Karpas-422 (cell line): ENCODE data around the gene BICRA. TPM values are rescaled to one million over a fixed set of nuclear protein-coding genes. Genes with fewer than 3 reads are reported as not detected.

Experiments used
- DNase-seq: peaks from one replicate; pipeline ENCODE4 v3.0.0-alpha.2; 2015
- H2AFZ ChIP-seq: fragments of 200-600 bp; sonication (generic); 2 replicates; pipeline ENCODE4 v1.6.1; 2014; ENCODE audit warnings: antibody characterized with exemption, low read length, mixed read lengths
- H3K27ac ChIP-seq: fragments of 200-600 bp; sonication (generic); 2 replicates; pipeline ENCODE4 v1.5.1; 2014; ENCODE audit warnings: mild to moderate bottlenecking, low read length, moderate library complexity
- H3K27me3 ChIP-seq: fragments of 200-600 bp; sonication (generic); 2 replicates; pipeline ENCODE4 v1.6.1; 2014; ENCODE audit warnings: low read length, mixed read lengths
- H3K36me3 ChIP-seq: fragments of 200-600 bp; sonication (generic); 2 replicates; pipeline ENCODE4 v1.6.1; 2014; ENCODE audit warnings: low read length, mixed read lengths; ENCODE audit not compliant: insufficient read depth
- H3K4me1 ChIP-seq: fragments of 200-600 bp; sonication (generic); 2 replicates; pipeline ENCODE4 v1.6.1; 2014; ENCODE audit warnings: mild to moderate bottlenecking, low read length, mixed read lengths
- H3K4me2 ChIP-seq: fragments of 200-600 bp; sonication (generic); 2 replicates; pipeline ENCODE4 v1.6.1; 2014; ENCODE audit warnings: low read length, low read depth, mild to moderate bottlenecking; ENCODE audit not compliant: poor library complexity, severe bottlenecking
- H3K4me3 ChIP-seq: fragments of 200-600 bp; sonication (generic); 2 replicates; pipeline ENCODE4 v1.5.1; 2014; ENCODE audit warnings: mild to moderate bottlenecking, antibody characterized with exemption, low read length, mixed read lengths
- H3K79me2 ChIP-seq: fragments of 200-600 bp; sonication (generic); 2 replicates; pipeline ENCODE4 v1.6.1; 2014; ENCODE audit warnings: mild to moderate bottlenecking, low read length, mixed read lengths
- H3K9ac ChIP-seq: fragments of 200-600 bp; sonication (generic); 2 replicates; pipeline ENCODE4 v1.6.0; 2014; ENCODE audit warnings: low read length
- H3K9me2 ChIP-seq: fragments of 200-600 bp; sonication (generic), shearing (Covaris generic); replicated peaks from 2 replicates; pipeline ENCODE4 v1.6.0; 2014; ENCODE audit warnings: mild to moderate bottlenecking, low read length, moderate library complexity; ENCODE audit not compliant: insufficient read depth
- H3K9me3 ChIP-seq: fragments of 300-700, 200-600 bp; sonication (generic); 2 replicates; pipeline ENCODE4 v1.6.1; 2014; ENCODE audit warnings: low read length, mixed read lengths
- H4K20me1 ChIP-seq: fragments of 200-600 bp; sonication (generic); 2 replicates; pipeline ENCODE4 v1.6.1; 2014; ENCODE audit warnings: mild to moderate bottlenecking, antibody characterized with exemption, low read length, low read depth; ENCODE audit not compliant: insufficient read depth
- small RNA-seq: library from RNA; depleted of rRNA; stranded (forward); fragments of <200 nt; gene quantifications from one replicate; pipeline ENCODE3, GENCODE V24; 2014
- total RNA-seq: library from RNA; depleted of rRNA; stranded (reverse); fragments of >200 nt; shearing (Covaris generic); gene quantifications from 2 replicates; pipeline ENCODE4 v1.2.3, GENCODE V29; 2014; ENCODE audit warnings: low replicate concordance; rRNA removed

BICRA gene
- total RNA-seq, 1 experiment from 2014 or later = 1.8 TPM

GRCh38 chr19:47749326-47749725 lies 140.4 kb downstream of the BICRA start:
- Histone ChIP-seq H4K20me1 (no peaks in the 10 kb centered on the region), H3K4me1 (peaks cover 16% of the 10 kb centered on the region)

GRCh38 chr19:47750752-47751151 lies 141.8 kb downstream of the BICRA start:
- no peak overlapping the region for H3K9ac ChIP-seq
- peaks cover 10% of the 10 kb centered on the region for H3K4me1 ChIP-seq
- H2AFZ ChIP-seq = no peak overlapping the region
- no peak overlapping the region for H3K4me2 ChIP-seq
- no peak overlapping the region for H3K27ac ChIP-seq
- no peak overlapping the region for H3K4me3 ChIP-seq
- no peak for DNase-seq
- H4K20me1 ChIP-seq = 0 out of 2 replicates have a peak, but pooled peaks cover under 1% of the 10 kb centered on the region
- H3K36me3 ChIP-seq = peaks cover 21% of the 10 kb centered on the region; the same call in 1 of the 2 replicates
- H3K79me2 ChIP-seq = peaks cover 28% of the 10 kb centered on the region
- no peaks in the 10 kb centered on the region for H3K9me3 ChIP-seq
- H3K27me3 ChIP-seq = no peaks in the 10 kb centered on the region
- H3K9me2 ChIP-seq = no peaks in the 10 kb centered on the region

More at GRCh38 chr19:47749326-47749725, 140.4 kb downstream of the BICRA start:
- no peaks in the 10 kb centered on the region for H3K9me3 ChIP-seq
- no peaks in the 10 kb centered on the region for H3K27me3 ChIP-seq
- no peak overlapping the region for H2AFZ ChIP-seq
- H3K36me3 ChIP-seq = peaks cover 21% of the 10 kb centered on the region; the same call in 1 of the 2 replicates
- H3K4me2 ChIP-seq = no peak overlapping the region
- no peak overlapping the region for H3K27ac ChIP-seq
- no peak overlapping the region for H3K4me3 ChIP-seq
- H3K79me2 ChIP-seq = peaks cover 28% of the 10 kb centered on the region
- H3K9ac ChIP-seq = no peak overlapping the region
- DNase-seq = no peak
- H3K9me2 ChIP-seq = no peaks in the 10 kb centered on the region

GRCh38 chr19:47752440-47753211 lies 143.7 kb downstream of the BICRA start:
- peaks cover 12% of the 10 kb centered on the region for H3K79me2 ChIP-seq
- no peak overlapping the region for H2AFZ ChIP-seq
- no peaks in the 10 kb centered on the region for H3K9me2 ChIP-seq
- no peaks in the 10 kb centered on the region for H3K27me3 ChIP-seq
- H4K20me1 ChIP-seq = 0 out of 2 replicates have a peak, but pooled peaks cover 5% of the 10 kb centered on the region
- no peak overlapping the region for H3K4me3 ChIP-seq
- DNase-seq = no peak
- no peak overlapping the region for H3K27ac ChIP-seq
- no peak overlapping the region for H3K9ac ChIP-seq
- no peaks in the 10 kb centered on the region for H3K9me3 ChIP-seq
- H3K36me3 ChIP-seq = peaks cover 14% of the 10 kb centered on the region
- no peaks in the 10 kb centered on the region for H3K4me1 ChIP-seq
- H3K4me2 ChIP-seq = no peak overlapping the region

Small RNA genes within 50 kb of the gene (small RNA-seq; reads per million reads assigned to genes)
- gene RN7SL322P = not detected

Other genes starting within 250 kb of the BICRA start
- gene MEIS3, start 189.6 kb upstream of the BICRA start, total RNA-seq = 3.3 and 11.2 TPM in 2 replicates
- gene SLC8A2, start 137.2 kb upstream of the BICRA start, total RNA-seq = 0.22 TPM in 1 of 2 replicates, not detected in the other
- gene KPTN, start 124.9 kb upstream of the BICRA start, total RNA-seq = 6.2 and 11.1 TPM in 2 replicates
- 60.8 and 88.9 TPM in 2 replicates for gene NAPA, start 94.1 kb upstream of the BICRA start, total RNA-seq
- gene ZNF541, start 36.0 kb upstream of the BICRA start, total RNA-seq = not detected in 2 replicates
- gene EHD2, start 104.3 kb downstream of the BICRA start, total RNA-seq = not detected in 2 replicates
- gene NOP53, start 136.4 kb downstream of the BICRA start, total RNA-seq = 145 and 293 TPM in 2 replicates
- gene SELENOW, start 169.6 kb downstream of the BICRA start, total RNA-seq = 3.5 and 4.1 TPM in 2 replicates
- gene TPRX1, start 195.4 kb downstream of the BICRA start, total RNA-seq = not detected in 2 replicates
- gene CRX, start 212.8 kb downstream of the BICRA start, total RNA-seq = not detected in 2 replicates